DMS114 treated with DMSO at 0.1 percent for 48 hours (cell line): Measurements from ENCODE around the gene VSTM5.
A peak's percentile ranks its signal among the peaks of the same experiment; 100 is the strongest.
"Not testable (repeated sequence)": the region's sequence is repeated elsewhere in the genome, so short reads cannot be mapped to it uniquely, and the experiment has no call there.

Source experiments
- DNase-seq: peaks from one replicate; lab custom pipeline; 2025; ENCODE audit not compliant: unreplicated experiment; lab: John Stamatoyannopoulos, UW

Gene VSTM5

GRCh38 chr11:93850594-93851018, at the start of gene VSTM5:
TSS of gene VSTM5 (minus strand) at chr11:93850618. CDS start at chr11:93850502, 116 bp downstream.
- DNase-seq = no peak

- peak; percentile 15 for DNase-seq
Observed at GRCh38 chr11:93895106-93895862, 44.9 kb upstream of the VSTM5 start.

- DNase-seq = no peak
Observed at GRCh38 chr11:93890391-93891051, 40.1 kb upstream of the VSTM5 start.

- no peak for DNase-seq
Observed at GRCh38 chr11:93887111-93887510, 36.7 kb upstream of the VSTM5 start.

- not testable (repeated sequence) for DNase-seq
Observed at GRCh38 chr11:93879114-93879513, 28.7 kb upstream of the VSTM5 start.

- DNase-seq = no peak
Observed at GRCh38 chr11:93875637-93876036, 25.2 kb upstream of the VSTM5 start.

- DNase-seq = no peak
Observed at GRCh38 chr11:93871526-93871925, 21.1 kb upstream of the VSTM5 start.

- no peak for DNase-seq
Observed at GRCh38 chr11:93870616-93871015, 20.2 kb upstream of the VSTM5 start.

- DNase-seq = no peak
Observed at GRCh38 chr11:93869830-93870229, 19.4 kb upstream of the VSTM5 start.

- not testable (repeated sequence) for DNase-seq
Observed at GRCh38 chr11:93868404-93868803, 18.0 kb upstream of the VSTM5 start.

- no peak for DNase-seq
Observed at GRCh38 chr11:93861808-93862207, 11.4 kb upstream of the VSTM5 start.

- DNase-seq = no peak
Observed at GRCh38 chr11:93858121-93858775, 7.8 kb upstream of the VSTM5 start.

- DNase-seq = no peak
Observed at GRCh38 chr11:93857413-93858120, 7.1 kb upstream of the VSTM5 start.

GRCh38 chr11:93852242-93852641, 1.8 kb upstream of the VSTM5 start:
- no peak for DNase-seq

GRCh38 chr11:93849751-93850593, 446 bp downstream of the VSTM5 start:
- no peak for DNase-seq

GRCh38 chr11:93849201-93849600, 1.2 kb downstream of the VSTM5 start:
- DNase-seq = no peak

- DNase-seq = no peak
Observed at GRCh38 chr11:93846411-93846810, 4.0 kb downstream of the VSTM5 start.

GRCh38 chr11:93845181-93846092, 5.0 kb downstream of the VSTM5 start:
- no peak for DNase-seq

GRCh38 chr11:93844568-93844967, 5.8 kb downstream of the VSTM5 start:
- DNase-seq = no peak
